ENCODE data around the gene STOX2.

STOX2 gene, protein sequence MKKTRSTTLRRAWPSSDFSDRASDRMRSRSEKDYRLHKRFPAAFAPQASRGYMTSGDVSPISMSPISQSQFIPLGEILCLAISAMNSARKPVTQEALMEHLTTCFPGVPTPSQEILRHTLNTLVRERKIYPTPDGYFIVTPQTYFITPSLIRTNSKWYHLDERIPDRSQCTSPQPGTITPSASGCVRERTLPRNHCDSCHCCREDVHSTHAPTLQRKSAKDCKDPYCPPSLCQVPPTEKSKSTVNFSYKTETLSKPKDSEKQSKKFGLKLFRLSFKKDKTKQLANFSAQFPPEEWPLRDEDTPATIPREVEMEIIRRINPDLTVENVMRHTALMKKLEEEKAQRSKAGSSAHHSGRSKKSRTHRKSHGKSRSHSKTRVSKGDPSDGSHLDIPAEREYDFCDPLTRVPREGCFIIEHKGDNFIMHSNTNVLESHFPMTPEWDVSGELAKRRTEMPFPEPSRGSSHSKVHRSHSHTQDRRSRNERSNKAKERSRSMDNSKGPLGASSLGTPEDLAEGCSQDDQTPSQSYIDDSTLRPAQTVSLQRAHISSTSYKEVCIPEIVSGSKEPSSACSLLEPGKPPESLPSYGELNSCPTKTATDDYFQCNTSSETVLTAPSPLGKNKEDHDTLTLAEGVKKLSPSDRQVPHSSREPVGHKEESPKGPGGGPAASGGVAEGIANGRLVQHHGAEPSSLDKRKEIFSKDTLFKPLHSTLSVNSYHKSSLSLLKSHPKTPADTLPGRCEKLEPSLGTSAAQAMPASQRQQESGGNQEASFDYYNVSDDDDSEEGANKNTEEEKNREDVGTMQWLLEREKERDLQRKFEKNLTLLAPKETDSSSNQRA (N-terminal part only)

DNA sequence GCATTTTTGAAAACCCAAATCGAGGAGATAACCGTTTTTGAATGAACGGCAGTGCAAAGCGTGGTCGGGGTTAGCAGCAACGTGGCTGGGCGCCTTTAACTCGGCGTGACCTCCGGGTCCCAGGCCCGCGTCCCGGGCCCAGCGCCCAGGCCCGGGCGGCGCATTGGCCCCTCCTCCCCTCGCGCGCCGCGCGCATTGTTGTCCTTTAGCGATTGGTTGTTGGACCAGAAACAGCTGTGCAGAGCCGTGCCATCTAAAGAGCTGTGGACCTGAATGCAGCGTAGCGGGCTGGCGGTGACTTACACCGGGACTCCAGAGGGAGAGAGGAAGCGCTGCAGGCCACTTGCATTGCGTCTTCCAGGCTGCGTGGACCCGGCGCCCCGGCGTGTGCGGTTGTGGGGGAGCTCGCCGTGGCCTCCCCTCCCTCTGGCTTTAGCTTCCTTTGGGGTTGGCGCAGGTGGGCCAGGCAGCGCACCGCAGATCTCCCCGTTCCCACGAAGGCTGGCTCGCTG is at the start of gene STOX2:
TSS of gene STOX2 (plus strand) at position 227 of the 512 bp plus-strand sequence. CDS start 1,484 bp downstream, outside the sequence.
- TF ChIP-seq, protein P1, sequence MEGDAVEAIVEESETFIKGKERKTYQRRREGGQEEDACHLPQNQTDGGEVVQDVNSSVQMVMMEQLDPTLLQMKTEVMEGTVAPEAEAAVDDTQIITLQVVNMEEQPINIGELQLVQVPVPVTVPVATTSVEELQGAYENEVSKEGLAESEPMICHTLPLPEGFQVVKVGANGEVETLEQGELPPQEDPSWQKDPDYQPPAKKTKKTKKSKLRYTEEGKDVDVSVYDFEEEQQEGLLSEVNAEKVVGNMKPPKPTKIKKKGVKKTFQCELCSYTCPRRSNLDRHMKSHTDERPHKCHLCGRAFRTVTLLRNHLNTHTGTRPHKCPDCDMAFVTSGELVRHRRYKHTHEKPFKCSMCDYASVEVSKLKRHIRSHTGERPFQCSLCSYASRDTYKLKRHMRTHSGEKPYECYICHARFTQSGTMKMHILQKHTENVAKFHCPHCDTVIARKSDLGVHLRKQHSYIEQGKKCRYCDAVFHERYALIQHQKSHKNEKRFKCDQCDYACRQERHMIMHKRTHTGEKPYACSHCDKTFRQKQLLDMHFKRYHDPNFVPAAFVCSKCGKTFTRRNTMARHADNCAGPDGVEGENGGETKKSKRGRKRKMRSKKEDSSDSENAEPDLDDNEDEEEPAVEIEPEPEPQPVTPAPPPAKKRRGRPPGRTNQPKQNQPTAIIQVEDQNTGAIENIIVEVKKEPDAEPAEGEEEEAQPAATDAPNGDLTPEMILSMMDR (conservative IDR thresholded peaks at IDR 0.05), result no peak
- peak; percentile 30; the same call in 1 of the 2 replicates for TF ChIP-seq ZFX (IDR thresholded peaks at IDR 0.05)
- peak within 1 kb of the TSS; percentile 68 for H3K27ac ChIP-seq

GRCh38 chr4:183855323-183856190 is 49.5 kb upstream of the STOX2 start:
- H3K27ac ChIP-seq, result no peak overlapping the region
- TF ChIP-seq, protein P1 (conservative IDR thresholded peaks at IDR 0.05), result no peak
- no peak for TF ChIP-seq ZFX (IDR thresholded peaks at IDR 0.05)

GRCh38 chr4:183857040-183857439 is 48.1 kb upstream of the STOX2 start:
- TF ChIP-seq, protein P1 (conservative IDR thresholded peaks at IDR 0.05), result no peak
- TF ChIP-seq ZFX (IDR thresholded peaks at IDR 0.05), result no peak
- no peak overlapping the region for H3K27ac ChIP-seq

DNA sequence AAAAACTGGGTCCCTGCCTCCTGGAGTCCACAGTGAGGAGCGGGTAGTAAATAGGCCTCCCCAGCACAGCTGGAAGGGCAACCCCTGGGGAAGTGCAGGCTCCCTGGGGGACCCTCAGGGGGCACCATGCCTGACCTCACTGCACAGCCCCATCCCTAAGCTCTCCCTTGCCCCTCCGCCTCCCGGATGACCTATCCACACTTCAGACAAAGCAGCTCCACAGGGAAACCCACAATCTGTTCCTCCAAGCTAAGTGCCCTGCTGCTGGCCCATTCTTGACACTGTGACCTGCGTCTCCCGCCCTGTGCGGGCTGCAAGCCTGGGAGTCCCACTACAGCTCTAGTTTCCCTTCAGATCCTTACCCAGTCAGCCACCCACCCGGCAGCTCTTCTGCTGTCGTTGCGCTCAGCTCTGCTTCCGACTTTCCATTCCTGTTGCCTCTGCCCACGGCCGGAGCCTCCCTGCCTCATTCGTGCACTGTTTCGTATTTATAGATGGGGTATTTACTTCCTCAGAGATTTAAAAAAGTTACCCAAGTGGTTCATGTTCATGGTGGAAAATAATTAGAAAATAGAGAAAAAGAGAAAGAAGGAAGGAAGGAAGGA is 47.0 kb upstream of the STOX2 start:
- H3K27ac ChIP-seq, result no peak overlapping the region
- no peak for TF ChIP-seq ZFX (IDR thresholded peaks at IDR 0.05)
- TF ChIP-seq, protein P1 (conservative IDR thresholded peaks at IDR 0.05), result no peak

GRCh38 chr4:183860119-183860518 is 45.0 kb upstream of the STOX2 start:
- TF ChIP-seq, protein P1 (conservative IDR thresholded peaks at IDR 0.05), result no peak
- TF ChIP-seq ZFX (IDR thresholded peaks at IDR 0.05), result no peak
- no peak overlapping the region for H3K27ac ChIP-seq

- TF ChIP-seq ZFX (IDR thresholded peaks at IDR 0.05), result no peak
- no peak overlapping the region for H3K27ac ChIP-seq
These were observed 44.4 kb upstream of the STOX2 start for GRCh38 chr4:183860731-183861130.

DNA sequence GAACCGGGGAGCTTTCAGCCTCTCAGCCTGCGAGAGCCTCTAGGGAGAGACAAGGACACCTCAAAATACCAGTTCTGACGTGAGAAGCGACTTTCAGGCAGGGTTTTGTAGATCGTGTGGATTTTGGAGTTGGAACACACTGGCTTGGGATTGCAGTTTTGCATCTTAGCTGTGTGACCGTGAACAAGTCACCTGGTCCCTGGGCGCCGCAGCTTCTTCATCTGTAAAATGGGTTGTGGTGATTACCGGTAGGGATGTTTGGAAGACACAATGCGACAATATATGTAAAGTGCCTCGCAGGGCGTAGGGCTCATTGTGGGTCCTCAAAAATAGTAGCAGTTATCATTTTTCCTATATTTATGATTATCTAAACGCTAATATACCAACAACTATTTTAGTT is 43.7 kb upstream of the STOX2 start:
- no peak overlapping the region for H3K27ac ChIP-seq

More for the DNA sequence above, 43.7 kb upstream of the STOX2 start:
- TF ChIP-seq, protein P1 (conservative IDR thresholded peaks at IDR 0.05), result no peak
- no peak for TF ChIP-seq ZFX (IDR thresholded peaks at IDR 0.05)

All from C4-2B (cell line).